Kidney epithelial cell (primary cell): ENCODE results near the gene POLD2. TPM values are rescaled to one million over a fixed set of nuclear protein-coding genes. Genes with fewer than 3 reads are reported as not detected.
"Not testable (repeated sequence)": the region's sequence is repeated elsewhere in the genome, so short reads cannot be mapped to it uniquely, and the experiment has no call there.

Experiments
- DNase-seq: peaks from one replicate; pipeline ENCODE4 v3.0.0-alpha.2; 2010; ENCODE audit warnings: low read depth
- H3K27me3 ChIP-seq: 2 replicates; pipeline ENCODE4 v1.6.0; 2011; ENCODE audit warnings: low read length; ENCODE audit not compliant: control insufficient read depth, insufficient read depth
- H3K36me3 ChIP-seq: 2 replicates; pipeline ENCODE4 v1.5.1; 2011; ENCODE audit warnings: low read length; ENCODE audit not compliant: control insufficient read depth, insufficient read depth
- H3K4me3 ChIP-seq: 2 replicates; pipeline ENCODE4 v1.5.1; 2011; ENCODE audit warnings: low read depth, mild to moderate bottlenecking, control low read depth, low read length
- total RNA-seq: library from RNA; depleted of rRNA; stranded (reverse); fragments of >200 nt; gene quantifications from 2 replicates; pipeline ENCODE4 v1.2.3, GENCODE V29; 2015
- TF ChIP-seq, protein P1 (sequence below): IDR thresholded peaks from 2 replicates; pipeline ENCODE4 v1.5.1; 2011; ENCODE audit warnings: mild to moderate bottlenecking, moderate library complexity, low read length, control low read depth, inconsistent platforms; ENCODE audit not compliant: insufficient read depth, poor library complexity, severe bottlenecking

POLD2 gene
- total RNA-seq, result 72.8 and 73.0 TPM in 2 replicates

DNA sequence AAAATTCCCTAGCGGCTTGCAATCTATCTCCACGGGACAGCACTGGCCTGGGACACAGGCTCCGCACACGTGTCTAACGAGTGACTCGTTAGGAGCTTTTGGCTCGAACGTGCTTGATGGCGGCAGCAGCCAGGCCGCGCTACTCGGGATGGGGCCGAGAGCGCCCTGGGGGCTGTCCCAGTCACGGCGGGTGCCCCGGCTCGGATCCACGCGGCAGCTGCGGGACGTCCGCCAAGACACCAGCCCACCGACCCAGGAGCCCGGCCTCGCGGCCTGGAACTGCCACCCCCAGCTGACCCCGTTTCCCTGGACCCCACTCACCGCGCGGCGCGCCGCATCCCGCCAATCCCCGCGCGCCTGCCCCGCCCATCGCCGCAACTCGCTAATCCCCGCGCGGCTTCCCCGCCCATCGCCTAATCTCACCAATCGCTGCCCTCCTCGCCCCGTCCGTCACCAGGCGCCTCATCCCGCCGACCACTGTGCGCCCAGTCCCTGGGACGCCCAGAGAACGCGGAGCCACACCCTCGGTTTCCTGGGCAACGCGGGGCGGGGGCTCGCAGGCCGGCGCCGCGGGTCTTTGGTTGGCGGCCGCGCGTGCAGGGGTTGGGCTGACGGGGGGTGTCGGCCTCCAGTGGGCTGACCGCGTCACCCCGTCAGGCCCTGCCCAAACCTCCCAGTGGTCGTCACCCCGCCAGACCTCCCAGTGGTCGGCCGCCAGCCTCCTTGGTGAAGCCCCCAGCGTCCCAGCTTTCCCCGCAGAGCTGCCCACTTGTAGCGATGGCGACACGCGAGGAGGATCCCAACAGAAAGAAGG is at the start of gene POLD2:
TSS of gene POLD2 (minus strand) at position 359 of the 814 bp plus-strand sequence. CDS start 1,495 bp downstream, outside the sequence.
- Histone ChIP-seq H3K4me3 (peak within 1 kb of the TSS; percentile 60), H3K27me3 (no peaks in the 10 kb centered on the region), H3K36me3 (no peaks in the 10 kb centered on the region)
- DNase-seq, result peak; percentile 79
- TF ChIP-seq, protein P1, sequence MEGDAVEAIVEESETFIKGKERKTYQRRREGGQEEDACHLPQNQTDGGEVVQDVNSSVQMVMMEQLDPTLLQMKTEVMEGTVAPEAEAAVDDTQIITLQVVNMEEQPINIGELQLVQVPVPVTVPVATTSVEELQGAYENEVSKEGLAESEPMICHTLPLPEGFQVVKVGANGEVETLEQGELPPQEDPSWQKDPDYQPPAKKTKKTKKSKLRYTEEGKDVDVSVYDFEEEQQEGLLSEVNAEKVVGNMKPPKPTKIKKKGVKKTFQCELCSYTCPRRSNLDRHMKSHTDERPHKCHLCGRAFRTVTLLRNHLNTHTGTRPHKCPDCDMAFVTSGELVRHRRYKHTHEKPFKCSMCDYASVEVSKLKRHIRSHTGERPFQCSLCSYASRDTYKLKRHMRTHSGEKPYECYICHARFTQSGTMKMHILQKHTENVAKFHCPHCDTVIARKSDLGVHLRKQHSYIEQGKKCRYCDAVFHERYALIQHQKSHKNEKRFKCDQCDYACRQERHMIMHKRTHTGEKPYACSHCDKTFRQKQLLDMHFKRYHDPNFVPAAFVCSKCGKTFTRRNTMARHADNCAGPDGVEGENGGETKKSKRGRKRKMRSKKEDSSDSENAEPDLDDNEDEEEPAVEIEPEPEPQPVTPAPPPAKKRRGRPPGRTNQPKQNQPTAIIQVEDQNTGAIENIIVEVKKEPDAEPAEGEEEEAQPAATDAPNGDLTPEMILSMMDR, result no peak

GRCh38 chr7:44172803-44173424 is 49.6 kb upstream of the POLD2 start:
- peak; percentile 55 for DNase-seq
- Histone ChIP-seq H3K27me3 (no peaks in the 10 kb centered on the region), H3K36me3 (no peaks in the 10 kb centered on the region), H3K4me3 (no peak overlapping the region)
- TF ChIP-seq, protein P1, result no peak

- H3K36me3 ChIP-seq, result no peaks in the 10 kb centered on the region
- TF ChIP-seq, protein P1, result no peak
- no peak for DNase-seq
- no peaks in the 10 kb centered on the region for H3K27me3 ChIP-seq
- H3K4me3 ChIP-seq, result no peak overlapping the region
These were observed 49.0 kb upstream of the POLD2 start for GRCh38 chr7:44172352-44172751.

GRCh38 chr7:44171901-44172300 is 48.6 kb upstream of the POLD2 start:
- H3K27me3 ChIP-seq, H3K4me3 ChIP-seq, DNase-seq, H3K36me3 ChIP-seq: not testable (repeated sequence)

DNA sequence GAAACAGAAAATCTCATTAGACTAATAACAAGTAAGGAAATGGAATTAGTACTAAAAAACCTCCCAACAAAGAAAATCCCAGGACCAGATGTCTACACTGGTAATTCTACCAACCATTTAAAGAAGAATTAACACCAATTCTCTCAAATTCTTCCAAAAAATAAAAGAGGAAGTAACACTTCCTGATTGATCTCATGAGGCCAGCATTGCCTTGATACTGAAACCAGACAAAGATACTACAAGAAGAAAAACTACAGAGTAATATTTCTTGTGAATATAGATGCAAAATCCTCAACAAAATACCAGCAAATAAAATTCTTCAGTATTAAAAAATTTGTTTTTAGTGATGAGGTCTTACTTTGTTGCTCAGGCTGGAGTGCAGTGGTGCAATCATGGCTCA is 44.6 kb upstream of the POLD2 start:
- H3K4me3 ChIP-seq, result no peak overlapping the region
- TF ChIP-seq, protein P1, result no peak
- no peak for DNase-seq

DNA sequence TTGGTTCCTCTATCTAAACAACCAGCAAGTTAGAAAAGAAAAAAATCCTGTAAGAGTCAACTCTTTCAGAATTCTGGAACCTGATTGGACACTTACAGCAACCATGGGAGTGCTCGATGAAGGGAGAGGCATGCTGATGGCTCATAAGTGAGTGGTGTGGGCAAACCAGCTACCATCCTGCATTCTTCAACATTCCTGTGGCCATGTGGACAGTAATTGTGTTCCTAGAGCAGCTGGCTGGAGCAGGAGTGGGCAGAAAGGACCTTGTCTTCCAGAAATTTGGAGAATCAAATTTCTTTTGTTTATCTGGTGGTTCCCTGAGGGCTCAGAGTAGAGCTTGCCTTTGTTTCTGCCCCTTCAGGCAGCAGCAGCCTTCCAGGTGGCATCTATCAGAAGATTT is 40.2 kb upstream of the POLD2 start:
- peak; percentile 90 for DNase-seq
- H3K27me3 ChIP-seq, result no peaks in the 10 kb centered on the region
- H3K4me3 ChIP-seq, result no peak overlapping the region
- TF ChIP-seq, protein P1, result no peak
- no peaks in the 10 kb centered on the region for H3K36me3 ChIP-seq

More for the DNA sequence above, 44.6 kb upstream of the POLD2 start:
- H3K36me3 ChIP-seq, result no peaks in the 10 kb centered on the region
- H3K27me3 ChIP-seq, result no peaks in the 10 kb centered on the region
